Hematopoietic multipotent progenitor cell treated with erythropoietin and hydrocortisone succinate and interleukin-3 and kit ligand, for 8 days (in vitro differentiated cells): Measurements from ENCODE around the gene DCUN1D4.
A peak's percentile ranks its signal among the peaks of the same experiment; 100 is the strongest.

Experiments
- DNase-seq: peaks from one replicate; pipeline ENCODE4 v3.0.0-alpha.2; 2015

The DCUN1D4 gene

GRCh38 chr4:51842554-51843308 lies at the start of gene DCUN1D4:
TSS of gene DCUN1D4 (plus strand) at chr4:51843153. CDS start at chr4:51843243, 90 bp downstream.
- peak; percentile 99 for DNase-seq

GRCh38 chr4:51820443-51821234 lies 22.3 kb upstream of the DCUN1D4 start:
- no peak for DNase-seq

GRCh38 chr4:51825341-51825740 lies 17.6 kb upstream of the DCUN1D4 start:
- no peak for DNase-seq

GRCh38 chr4:51830156-51830720 lies 12.7 kb upstream of the DCUN1D4 start:
- DNase-seq = no peak

GRCh38 chr4:51831133-51831532 lies 11.8 kb upstream of the DCUN1D4 start:
- peak; percentile 73 for DNase-seq

- DNase-seq = no peak
Observed at GRCh38 chr4:51833236-51833635, 9.7 kb upstream of the DCUN1D4 start.

- DNase-seq = no peak
Observed at GRCh38 chr4:51835079-51835478, 7.9 kb upstream of the DCUN1D4 start.

- DNase-seq = no peak
Observed at GRCh38 chr4:51835855-51836254, 7.1 kb upstream of the DCUN1D4 start.

GRCh38 chr4:51836549-51836948 lies 6.4 kb upstream of the DCUN1D4 start:
- no peak for DNase-seq

- no peak for DNase-seq
Observed at GRCh38 chr4:51840781-51841180, 2.2 kb upstream of the DCUN1D4 start.

GRCh38 chr4:51842167-51842553 lies 793 bp upstream of the DCUN1D4 start:
- DNase-seq = no peak

- DNase-seq = peak; percentile 53
Observed at GRCh38 chr4:51843309-51844152, 578 bp downstream of the DCUN1D4 start.

- DNase-seq = peak; percentile 96
Observed at GRCh38 chr4:51844153-51845054, 1.5 kb downstream of the DCUN1D4 start.

GRCh38 chr4:51845055-51845426 lies 2.1 kb downstream of the DCUN1D4 start:
- no peak for DNase-seq

GRCh38 chr4:51845711-51846110 lies 2.8 kb downstream of the DCUN1D4 start:
- DNase-seq = no peak

- DNase-seq = no peak
Observed at GRCh38 chr4:51849430-51849829, 6.5 kb downstream of the DCUN1D4 start.

- no peak for DNase-seq
Observed at GRCh38 chr4:51850294-51850693, 7.3 kb downstream of the DCUN1D4 start.

- peak; percentile 77 for DNase-seq
Observed at GRCh38 chr4:51851090-51851936, 8.4 kb downstream of the DCUN1D4 start.

- DNase-seq = no peak
Observed at GRCh38 chr4:51851937-51852290, 9.0 kb downstream of the DCUN1D4 start.

GRCh38 chr4:51853027-51853682 lies 10.2 kb downstream of the DCUN1D4 start:
- no peak for DNase-seq
